Hypothalamus (tissue), 51 donors: ENCODE measurements around the gene MTFR1L.

Source experiments
- DNase-seq, 51 donors: peaks; one replicate each; lab custom pipeline; 2025; lab: John Stamatoyannopoulos, UW

MTFR1L gene

GRCh38 chr1:25875856-25876692 lies 56.3 kb downstream of the MTFR1L start:
- peak in 5 of 51 donors; percentile 49 to 66 (median 53) for DNase-seq

- DNase-seq: no peak
Measured at GRCh38 chr1:25876693-25877077, 56.9 kb downstream of the MTFR1L start.

GRCh38 chr1:25877155-25877554 lies 57.4 kb downstream of the MTFR1L start:
- DNase-seq: no peak

- DNase-seq: no peak
Measured at GRCh38 chr1:25878690-25879089, 58.9 kb downstream of the MTFR1L start.

- DNase-seq: no peak
Measured at GRCh38 chr1:25879675-25880074, 59.9 kb downstream of the MTFR1L start.

- no peak for DNase-seq
Measured at GRCh38 chr1:25880518-25880917, 60.8 kb downstream of the MTFR1L start.

- no peak for DNase-seq
Measured at GRCh38 chr1:25881266-25881665, 61.5 kb downstream of the MTFR1L start.
